ENCODE measurements around the gene NEURL4.
"Not testable (repeated sequence)": the region's sequence is repeated elsewhere in the genome, so short reads cannot be mapped to it uniquely, and the experiment has no call there.

Gene NEURL4

DNA sequence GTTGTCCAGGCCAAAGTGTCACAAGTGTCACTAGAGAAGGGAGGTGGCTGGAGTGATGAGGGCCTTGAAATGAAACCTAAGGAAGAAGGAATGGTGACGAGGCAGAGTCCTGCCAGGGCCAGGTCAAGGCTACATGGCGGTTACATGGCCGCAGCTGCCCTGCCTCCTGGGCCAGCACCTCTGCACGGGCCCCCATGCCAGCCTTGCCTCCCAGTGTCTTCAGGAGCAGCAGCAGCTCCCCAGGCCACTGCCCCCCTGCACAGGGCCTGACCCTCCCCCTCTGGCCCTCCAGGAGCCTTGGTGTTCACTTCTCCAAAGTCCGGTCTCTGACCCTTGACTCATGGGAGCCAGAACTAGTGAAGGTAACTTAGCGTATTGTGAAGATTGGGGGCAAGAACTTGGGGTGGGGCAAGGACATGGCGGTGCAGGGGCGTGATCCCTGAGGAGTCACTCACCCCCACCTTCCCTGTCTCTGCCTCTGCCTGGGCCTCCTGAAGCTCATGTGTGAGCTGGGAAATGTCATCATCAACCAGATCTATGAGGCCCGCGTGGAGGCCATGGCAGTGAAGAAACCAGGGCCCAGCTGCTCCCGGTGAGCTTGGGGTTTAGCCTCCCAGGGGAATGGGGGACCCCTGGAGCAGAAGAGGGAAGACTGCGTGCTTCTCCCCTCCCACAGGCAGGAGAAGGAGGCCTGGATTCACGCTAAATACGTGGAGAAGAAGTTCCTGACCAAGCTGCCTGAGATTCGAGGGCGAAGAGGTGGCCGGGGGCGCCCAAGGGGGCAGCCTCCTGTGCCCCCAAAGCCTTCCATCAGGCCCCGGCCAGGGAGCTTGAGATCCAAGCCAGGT is 18.7 kb upstream of the NEURL4 start:
- peak; percentile 62 for DNase-seq (ENCODE audit: low read depth)

DNA sequence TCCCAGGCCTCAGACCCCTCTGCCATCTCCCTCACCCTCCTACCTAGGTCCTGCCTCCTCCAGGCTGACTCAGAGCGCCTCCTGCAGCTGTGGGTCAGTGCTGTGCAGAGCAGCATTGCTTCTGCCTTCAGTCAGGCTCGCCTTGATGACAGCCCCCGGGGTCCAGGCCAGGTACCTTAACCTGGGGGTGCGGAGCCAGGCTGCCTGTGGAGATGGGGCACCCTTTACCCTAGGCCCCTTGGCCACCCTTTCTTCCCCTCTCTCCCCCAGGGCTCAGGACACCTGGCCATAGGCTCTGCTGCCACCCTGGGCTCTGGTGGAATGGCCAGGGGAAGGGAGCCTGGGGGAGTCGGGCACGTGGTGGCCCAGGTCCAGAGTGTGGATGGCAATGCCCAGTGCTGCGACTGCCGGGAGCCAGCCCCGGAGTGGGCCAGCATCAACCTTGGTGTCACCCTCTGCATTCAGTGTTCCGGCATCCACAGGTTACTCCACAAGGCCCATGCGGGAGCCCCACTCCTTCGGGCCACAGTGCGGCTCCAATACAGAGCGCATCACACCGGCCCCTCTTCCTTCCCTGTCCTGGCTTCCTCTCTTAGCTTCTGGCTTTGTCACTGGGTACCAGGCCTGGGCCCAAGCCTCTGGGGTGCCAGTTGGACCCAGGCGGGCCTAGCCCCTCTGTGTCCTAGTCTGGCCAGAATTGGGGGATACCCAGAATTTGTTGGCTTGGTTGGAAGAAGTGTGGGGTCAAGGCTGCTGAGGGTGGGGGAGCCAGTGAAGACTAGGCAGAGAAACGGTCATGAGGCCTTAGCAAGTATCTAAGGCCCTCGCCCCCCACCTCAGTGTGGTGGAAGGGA is 17.9 kb upstream of the NEURL4 start:
- no peak for DNase-seq (ENCODE audit: low read depth)

DNA sequence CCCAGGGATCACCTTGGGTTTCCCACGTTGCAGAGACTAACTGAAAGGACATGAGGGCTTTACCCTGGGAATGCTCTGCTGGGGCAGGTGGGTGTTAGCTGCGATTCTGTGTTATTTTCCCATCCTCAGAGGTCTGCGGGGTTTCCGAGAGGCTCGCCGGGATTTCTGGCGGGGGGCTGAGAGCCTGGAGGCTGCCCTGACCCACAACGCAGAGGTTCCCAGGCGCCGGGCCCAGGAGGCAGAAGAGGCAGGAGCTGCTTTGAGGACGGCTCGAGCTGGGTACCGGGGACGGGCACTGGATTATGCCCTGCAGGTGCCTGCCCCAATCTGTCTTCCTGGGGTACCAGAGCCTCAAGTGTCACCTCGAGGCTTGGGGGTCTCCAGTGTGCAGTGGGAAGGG is 14.1 kb upstream of the NEURL4 start:
- no peak for DNase-seq (ENCODE audit: low read depth)

DNA sequence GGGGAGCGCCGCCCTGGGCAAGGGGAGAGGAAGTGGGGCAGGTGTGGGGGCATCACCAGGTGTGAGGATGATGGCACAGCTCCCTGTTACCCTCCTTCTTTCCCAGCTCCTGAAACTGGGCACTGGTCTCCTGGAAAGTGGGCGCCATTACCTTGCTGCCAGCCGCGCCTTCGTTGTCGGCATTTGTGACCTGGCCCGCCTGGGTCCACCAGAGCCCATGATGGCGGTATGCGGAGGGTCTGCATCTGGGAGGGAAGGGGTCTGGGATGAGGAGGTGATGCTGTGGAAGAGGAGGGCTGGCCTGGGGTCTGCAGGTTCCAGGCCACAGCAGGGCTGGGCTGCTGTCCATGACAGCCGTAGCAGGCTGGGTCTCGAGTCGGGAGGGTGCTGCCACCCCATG is 12.7 kb upstream of the NEURL4 start:
- DNase-seq (ENCODE audit: low read depth), result no peak

DNA sequence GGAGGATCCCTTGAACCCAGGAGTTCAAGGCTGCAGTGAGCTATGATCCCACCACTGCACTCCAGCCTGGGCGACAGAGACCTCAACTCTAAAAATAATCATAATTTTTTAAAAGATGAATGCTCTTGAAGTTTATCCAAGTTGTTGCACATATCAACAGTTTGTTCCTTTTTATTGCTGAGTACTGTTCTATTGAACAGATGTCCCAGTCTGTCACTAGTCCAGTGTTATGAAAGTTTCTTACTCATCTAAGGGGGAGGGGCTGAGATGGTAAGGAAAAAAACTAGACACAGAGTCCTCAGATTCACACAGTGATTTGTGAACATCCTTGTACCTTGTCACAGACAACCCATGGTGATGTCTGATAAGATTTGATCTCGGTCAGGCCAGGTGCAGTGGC is 11.0 kb upstream of the NEURL4 start:
- no peak for DNase-seq (ENCODE audit: low read depth)

DNA sequence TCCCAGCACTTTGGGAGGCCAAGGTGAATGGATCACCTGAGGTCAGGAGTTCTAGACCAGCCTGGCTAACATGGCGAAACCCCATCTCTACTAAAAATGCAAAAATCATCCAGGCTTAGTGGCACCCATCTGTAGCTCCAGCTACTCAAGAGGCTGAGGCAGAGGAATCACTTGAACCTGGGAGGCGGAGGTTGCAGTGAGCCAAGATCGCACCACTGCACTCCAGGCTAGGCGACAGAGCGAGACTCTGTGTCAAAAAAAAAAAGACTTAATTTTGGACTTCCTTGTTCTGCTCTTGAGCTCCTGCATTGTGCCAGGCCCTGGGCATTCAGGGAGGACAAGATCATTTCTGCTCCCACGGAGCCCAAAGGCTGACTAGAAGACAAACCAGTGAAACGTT is 8.5 kb upstream of the NEURL4 start:
- not testable (repeated sequence) for DNase-seq (ENCODE audit: low read depth)

DNA sequence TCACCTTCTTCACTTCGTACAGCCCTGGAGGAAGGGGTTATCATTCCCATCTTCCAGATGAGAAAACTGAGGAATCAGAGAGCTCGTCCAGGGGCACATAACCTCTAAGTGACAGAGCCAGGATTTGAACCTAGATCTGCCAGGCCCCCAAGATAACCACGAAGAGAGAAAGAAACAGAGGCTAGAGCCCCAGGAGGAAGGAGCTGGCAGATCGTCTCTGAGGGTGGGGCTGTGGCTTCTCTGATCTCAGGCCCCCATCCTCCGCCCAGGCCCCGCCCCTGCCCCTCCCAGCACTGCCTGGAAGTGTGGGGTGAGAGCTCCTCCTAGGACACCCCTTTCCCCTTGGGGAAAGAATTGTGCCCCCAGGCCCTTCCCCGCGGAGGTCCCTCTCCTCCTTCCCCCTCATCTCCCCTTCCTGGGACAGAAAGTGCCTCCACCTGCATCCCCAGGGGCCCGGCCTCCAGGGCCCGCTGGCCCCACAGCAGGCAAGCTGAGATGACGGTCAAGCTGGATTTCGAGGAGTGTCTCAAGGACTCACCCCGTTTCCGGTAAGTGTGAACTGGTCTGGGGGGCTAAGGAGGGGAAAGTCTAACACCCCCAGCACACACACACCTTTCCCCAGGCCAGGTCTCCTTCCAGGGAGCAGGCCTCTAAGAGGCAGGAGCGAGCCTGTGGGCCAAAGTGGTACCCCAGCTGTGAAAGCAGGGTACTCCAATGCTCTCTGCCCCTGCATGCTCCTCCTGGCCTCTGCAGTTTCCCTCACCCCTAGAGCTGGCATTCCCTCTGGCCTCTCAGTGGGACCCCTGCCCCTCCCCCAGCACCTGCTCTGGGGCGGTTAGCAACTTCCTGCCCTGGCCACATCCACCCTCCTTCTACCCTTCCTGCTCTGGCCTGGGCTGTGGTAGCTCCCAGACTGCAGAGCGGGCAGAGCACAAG is 7.4 kb upstream of the NEURL4 start, which contains the start of gene ACAP1:
ACAP1 (plus strand) TSS at position 290 of the 936 bp plus-strand sequence; CDS start at position 496, 206 bp downstream.
- DNase-seq (ENCODE audit: low read depth), result no peak

GRCh38 chr17:7335765-7336164 is 6.6 kb upstream of the NEURL4 start:
- DNase-seq (ENCODE audit: low read depth), result not testable (repeated sequence)

DNA sequence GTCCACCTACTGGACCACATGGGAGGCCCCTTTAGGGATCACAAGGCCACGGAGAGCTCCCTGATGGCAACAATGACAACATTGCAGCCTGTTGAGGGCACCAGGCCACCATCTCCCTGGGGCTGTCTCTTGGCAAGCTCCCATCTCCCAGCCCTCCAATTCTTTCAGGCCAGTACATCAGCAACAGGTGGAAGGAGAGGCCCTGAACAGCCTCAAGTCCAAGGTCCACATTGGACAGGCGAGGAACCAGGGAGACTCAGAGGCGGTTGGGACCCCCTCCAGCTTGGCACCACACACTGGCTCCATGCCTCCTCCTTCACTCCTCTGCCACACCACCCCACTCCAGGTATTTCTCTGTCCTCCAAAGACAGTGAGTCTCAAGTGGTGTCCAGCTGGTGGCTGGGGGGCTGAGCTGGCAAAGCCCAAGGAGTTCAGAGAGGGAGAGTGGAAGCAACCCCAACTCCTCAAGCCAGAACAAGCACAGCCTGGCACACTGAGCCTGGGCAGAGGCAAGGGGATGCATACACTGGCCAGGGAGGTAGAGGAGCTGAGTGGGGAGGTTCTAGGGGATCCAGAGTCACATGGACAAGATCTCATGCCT is 5.9 kb upstream of the NEURL4 start:
- no peak for DNase-seq (ENCODE audit: low read depth)

- peak; percentile 42 for DNase-seq (ENCODE audit: low read depth)
Measured at GRCh38 chr17:7332600-7333069, 3.5 kb upstream of the NEURL4 start.

- DNase-seq (ENCODE audit: low read depth), result no peak
Measured at GRCh38 chr17:7332111-7332510, 3.0 kb upstream of the NEURL4 start.

GRCh38 chr17:7330638-7331015 is 1.5 kb upstream of the NEURL4 start:
- DNase-seq (ENCODE audit: low read depth), result no peak

DNA sequence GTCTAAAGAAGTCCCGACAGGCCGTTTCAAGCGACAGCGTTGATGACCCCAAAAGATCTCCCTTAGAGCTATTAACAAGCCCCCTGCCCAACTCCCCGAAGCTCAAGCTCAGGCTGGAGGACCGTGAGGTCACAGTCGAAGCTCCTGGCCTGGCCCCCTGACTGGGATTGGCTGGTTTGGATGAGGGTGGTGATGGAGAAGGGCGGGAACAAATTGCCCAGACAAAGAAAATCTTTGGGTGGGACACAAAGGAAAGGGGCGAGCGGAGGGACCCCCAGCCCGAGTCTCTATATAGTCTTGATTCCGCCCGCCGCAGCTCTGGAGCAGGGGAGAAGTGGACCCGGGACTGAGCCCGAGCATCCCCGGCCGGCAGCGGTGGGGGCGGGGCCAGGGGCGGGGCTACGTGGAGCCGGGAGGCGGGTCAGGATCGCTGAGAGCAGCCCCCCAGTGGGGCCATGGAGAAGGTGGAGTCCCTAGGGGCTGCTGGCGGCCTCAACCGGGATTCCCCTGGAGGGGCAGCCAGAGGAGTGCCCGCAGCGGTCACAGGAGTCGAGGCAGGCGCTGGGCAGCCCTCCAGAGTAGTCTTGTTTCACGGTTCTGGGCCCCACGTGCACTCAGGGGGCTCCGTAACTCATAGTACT is 982 bp upstream of the NEURL4 start:
- DNase-seq (ENCODE audit: low read depth), result peak; percentile 72

- peak; percentile 99 for DNase-seq (ENCODE audit: low read depth)
Measured at GRCh38 chr17:7329374-7329996, 350 bp upstream of the NEURL4 start.

- DNase-seq (ENCODE audit: low read depth), result no peak
Measured at GRCh38 chr17:7328009-7328408, 1.1 kb downstream of the NEURL4 start.

GRCh38 chr17:7327501-7327900 is 1.6 kb downstream of the NEURL4 start:
- no peak for DNase-seq (ENCODE audit: low read depth)

DNA sequence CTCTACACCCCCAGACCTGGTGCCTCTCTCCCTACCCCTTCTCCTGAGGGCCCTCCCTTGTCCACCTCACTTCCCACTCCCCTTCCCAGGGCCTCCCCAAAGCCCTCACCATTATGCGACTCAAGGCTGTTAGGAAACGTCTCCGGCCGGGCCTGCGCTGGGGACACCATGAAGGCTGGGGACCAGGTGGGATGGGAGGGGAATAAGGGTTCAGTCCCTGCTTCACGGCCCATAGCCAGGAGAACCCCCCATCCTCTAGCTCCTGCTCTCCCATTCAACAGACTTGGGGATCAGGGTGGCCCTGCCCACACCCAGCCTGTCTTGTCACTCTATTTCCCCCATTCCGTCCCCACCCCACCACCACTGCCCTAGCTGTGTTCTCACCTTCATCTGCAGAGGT is 2.1 kb downstream of the NEURL4 start:
- no peak for DNase-seq (ENCODE audit: low read depth)

DNA sequence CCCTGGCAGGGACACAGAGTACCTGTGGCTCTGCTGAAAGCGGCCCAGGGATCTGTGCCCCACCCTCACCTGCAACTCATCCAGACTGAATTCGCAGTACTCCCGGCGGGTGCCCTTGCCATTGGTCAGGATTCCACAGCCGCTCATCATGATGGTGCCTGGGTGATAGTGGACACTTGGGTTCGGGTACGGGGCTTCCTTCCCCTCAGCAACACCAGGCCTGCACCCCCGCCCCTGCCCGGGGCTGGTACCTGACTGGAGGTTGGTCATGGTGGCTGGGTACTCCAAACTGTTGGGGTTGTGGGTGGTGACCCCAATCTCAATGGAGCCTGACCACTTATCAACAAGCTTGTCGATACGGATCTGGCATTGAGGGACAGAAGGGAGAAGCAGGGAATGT is 2.9 kb downstream of the NEURL4 start:
- DNase-seq (ENCODE audit: low read depth), result no peak

DNA sequence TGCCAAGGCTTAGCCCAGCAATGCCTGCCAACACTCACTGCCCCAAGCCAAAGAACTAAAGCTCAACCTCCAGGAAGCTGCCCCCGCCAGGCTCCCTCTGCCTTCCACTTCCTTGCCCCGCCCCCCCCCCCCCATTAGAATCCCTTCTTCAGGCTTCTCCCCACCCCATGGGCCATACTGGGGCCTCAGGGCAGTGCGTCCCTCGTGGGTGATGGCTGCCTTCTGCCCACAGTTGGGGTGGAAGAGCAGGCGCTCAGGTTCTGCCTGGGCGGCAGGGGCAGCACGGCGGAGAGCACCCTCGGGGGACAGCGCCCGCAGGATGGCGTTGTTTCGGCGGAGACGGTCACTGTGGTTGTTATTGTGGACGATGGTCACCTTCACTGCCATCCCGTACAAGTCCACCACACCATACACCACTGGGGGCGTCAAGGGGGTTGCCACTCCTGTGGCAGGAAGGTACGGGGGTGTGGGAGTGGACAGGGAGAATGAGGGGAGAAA is 4.1 kb downstream of the NEURL4 start:
- no peak for DNase-seq (ENCODE audit: low read depth)

DNA sequence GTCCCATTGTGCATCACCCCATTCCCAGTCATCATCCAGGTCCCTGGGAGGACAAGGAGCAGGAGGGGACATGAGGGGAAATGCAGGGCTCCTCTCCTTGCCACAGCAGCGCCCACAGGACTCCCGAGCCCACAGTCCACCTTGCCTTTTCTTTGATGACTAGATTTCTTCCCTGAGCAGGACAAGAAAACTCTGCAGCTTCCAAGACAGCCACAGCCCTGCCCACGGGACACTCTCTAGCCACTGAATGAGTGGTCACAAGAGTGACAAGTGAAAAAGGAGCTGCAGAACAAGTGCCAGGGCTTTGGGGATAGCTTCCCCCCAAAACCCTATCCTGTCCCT is 4.7 kb downstream of the NEURL4 start:
- DNase-seq (ENCODE audit: low read depth), result no peak
